Body of pancreas (tissue), 4 donors: ENCODE results near the gene PCSK2.

ENCODE experiments used
- POLR2A ChIP-seq, 3 donors: fragments of 450-650 bp; IDR thresholded peaks; one replicate each; pipeline ENCODE4 v1.6.1; 2016; ENCODE audit warnings: antibody characterized with exemption in 3 of 3, mild to moderate bottlenecking in 2 of 3
- TF ChIP-seq, protein P1 (sequence below), 7 experiments: fragments of 450-650 bp in 4 of 7; fragments of 200-600 bp in 3 of 7; sonication (generic) in 3 of 7; IDR thresholded peaks; one replicate each; pipeline ENCODE4 v1.5.1; 2016 to 2019; ENCODE audit warnings: antibody characterized with exemption in 7 of 7

DNA sequence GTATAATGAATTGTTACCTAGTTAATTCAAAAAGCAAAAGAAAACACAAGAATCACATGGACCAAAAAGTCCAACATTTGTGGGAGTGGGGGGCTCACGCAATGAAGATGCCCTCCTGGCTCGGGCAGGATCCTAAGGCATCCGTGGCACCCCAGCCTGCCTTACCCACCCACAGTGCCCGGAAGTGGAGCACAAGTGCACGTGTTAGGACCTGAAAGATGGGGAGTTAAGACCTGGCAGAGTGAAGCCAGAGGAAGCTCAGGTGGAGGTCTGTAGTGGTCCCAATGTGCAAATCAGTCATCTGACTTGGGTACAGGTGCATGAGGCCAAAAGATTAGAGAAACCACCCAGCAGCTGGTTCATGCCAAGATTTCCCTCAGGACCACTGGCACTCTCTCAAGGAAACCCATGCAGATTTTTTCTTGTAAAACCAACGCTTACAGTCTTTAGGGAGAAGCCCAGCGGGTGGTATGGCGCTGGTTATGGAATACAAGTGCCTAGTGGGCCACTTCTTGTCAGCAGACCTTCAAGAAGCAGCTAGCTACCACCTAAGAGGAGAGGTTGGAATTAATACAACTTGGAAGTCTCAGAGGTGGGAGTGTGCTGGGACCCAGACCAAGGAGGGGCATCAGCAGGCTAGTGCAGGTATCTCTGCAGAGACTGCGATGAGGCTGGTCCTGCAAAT lies 262.2 kb downstream of the PCSK2 start:
- TF ChIP-seq, protein P1, sequence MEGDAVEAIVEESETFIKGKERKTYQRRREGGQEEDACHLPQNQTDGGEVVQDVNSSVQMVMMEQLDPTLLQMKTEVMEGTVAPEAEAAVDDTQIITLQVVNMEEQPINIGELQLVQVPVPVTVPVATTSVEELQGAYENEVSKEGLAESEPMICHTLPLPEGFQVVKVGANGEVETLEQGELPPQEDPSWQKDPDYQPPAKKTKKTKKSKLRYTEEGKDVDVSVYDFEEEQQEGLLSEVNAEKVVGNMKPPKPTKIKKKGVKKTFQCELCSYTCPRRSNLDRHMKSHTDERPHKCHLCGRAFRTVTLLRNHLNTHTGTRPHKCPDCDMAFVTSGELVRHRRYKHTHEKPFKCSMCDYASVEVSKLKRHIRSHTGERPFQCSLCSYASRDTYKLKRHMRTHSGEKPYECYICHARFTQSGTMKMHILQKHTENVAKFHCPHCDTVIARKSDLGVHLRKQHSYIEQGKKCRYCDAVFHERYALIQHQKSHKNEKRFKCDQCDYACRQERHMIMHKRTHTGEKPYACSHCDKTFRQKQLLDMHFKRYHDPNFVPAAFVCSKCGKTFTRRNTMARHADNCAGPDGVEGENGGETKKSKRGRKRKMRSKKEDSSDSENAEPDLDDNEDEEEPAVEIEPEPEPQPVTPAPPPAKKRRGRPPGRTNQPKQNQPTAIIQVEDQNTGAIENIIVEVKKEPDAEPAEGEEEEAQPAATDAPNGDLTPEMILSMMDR (IDR thresholded peaks at IDR 0.05): no peak
- TF ChIP-seq POLR2A (IDR thresholded peaks at IDR 0.05): no peak
